Epithelial cell of esophagus (primary cell): ENCODE results near the gene PRMT5.
A peak's percentile ranks its signal among the peaks of the same experiment; 100 is the strongest.

ENCODE experiments used
- DNase-seq: peaks from one replicate; pipeline ENCODE4 v3.0.0; 2010; ENCODE audit warnings: low read depth
- H3K4me3 ChIP-seq: 2 replicates; pipeline ENCODE4 v1.5.1; 2011; ENCODE audit warnings: mild to moderate bottlenecking, low read length, control low read depth
- TF ChIP-seq, protein P1 (sequence below): IDR thresholded peaks from 2 replicates; pipeline ENCODE4 v1.5.1; 2011; ENCODE audit warnings: low read depth, mild to moderate bottlenecking, low read length, control low read depth, inconsistent platforms; ENCODE audit not compliant: insufficient read depth; ENCODE audit errors: missing control alignments

Gene PRMT5

DNA sequence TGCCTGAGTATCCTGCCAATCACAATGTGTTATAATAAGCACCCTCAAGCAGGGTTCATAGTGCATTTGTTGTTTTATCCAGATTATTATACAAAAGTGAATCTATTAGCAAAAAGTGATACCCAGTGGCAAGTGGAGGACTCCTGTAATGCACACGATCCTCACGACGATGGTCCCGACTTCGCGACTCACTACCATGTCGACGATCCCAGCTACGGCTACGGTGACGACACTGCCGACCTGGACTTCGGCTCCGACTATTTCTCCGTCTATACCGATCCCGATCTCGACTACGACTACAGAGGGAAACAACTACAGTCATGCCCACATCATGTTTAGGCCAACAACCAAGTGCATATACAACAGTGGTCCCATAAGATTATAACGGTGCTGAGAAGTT, 23.1 kb downstream of the PRMT5 start:
- TF ChIP-seq, protein P1, sequence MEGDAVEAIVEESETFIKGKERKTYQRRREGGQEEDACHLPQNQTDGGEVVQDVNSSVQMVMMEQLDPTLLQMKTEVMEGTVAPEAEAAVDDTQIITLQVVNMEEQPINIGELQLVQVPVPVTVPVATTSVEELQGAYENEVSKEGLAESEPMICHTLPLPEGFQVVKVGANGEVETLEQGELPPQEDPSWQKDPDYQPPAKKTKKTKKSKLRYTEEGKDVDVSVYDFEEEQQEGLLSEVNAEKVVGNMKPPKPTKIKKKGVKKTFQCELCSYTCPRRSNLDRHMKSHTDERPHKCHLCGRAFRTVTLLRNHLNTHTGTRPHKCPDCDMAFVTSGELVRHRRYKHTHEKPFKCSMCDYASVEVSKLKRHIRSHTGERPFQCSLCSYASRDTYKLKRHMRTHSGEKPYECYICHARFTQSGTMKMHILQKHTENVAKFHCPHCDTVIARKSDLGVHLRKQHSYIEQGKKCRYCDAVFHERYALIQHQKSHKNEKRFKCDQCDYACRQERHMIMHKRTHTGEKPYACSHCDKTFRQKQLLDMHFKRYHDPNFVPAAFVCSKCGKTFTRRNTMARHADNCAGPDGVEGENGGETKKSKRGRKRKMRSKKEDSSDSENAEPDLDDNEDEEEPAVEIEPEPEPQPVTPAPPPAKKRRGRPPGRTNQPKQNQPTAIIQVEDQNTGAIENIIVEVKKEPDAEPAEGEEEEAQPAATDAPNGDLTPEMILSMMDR, result no peak
- H3K4me3 ChIP-seq, result no peak overlapping the region
- DNase-seq, result no peak

GRCh38 chr14:22905627-22906026, 23.5 kb downstream of the PRMT5 start:
- H3K4me3 ChIP-seq, result no peak overlapping the region
- DNase-seq, result no peak
- TF ChIP-seq, protein P1, result no peak

DNA sequence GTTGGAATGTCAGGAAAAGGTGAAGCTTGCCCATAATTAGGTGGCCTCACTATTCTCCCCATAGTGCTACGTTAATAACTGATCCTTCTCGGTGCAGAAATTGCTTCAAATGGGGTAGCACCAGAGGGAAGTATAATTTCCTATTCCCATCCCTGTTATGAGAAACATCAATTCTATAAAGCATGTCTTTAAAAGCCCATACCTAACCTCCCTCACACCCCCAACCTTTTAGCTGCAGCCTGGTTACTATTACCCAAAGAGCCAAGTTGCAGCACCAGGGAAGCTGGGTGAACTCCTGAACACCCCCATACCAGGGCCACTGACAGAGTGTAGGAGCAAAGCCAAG, 25.5 kb downstream of the PRMT5 start:
- TF ChIP-seq, protein P1, result no peak
- no peak for DNase-seq
- H3K4me3 ChIP-seq, result no peak overlapping the region

GRCh38 chr14:22901799-22902198, 27.4 kb downstream of the PRMT5 start:
- TF ChIP-seq, protein P1, result no peak
- no peak for DNase-seq
- H3K4me3 ChIP-seq, result no peak overlapping the region

DNA sequence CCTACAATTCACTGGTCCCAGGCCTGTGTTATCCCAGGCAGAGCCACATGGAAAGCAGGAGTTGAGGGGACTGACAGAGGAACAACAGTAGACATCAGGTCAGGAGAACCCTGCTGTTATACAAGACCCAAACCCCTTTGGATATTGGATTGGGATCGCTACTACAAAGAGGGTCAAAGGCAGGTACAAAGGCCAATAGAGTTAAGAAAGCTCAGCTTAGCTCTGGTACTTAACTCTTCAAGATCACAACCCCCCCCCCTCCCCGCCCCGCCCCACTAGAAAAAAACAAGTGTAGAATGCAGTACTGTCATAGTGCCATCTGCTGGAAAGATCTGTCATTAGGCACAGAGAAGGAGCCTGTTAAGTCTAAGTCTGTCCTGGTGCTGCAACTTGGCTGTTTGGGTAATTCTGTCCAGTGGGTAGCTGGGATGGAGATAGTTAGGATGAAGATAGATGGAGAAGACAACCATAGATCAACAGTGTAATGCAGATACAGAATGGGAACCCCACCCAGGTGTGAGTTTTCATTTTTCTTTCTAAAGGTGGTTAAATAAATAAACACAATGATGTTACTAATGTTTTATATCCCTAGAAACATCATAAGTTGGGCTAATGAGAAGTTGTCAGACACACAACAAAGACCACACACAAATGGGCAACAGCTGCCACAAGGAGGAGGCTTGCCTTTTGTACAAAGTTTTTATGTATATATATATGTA, 28.9 kb downstream of the PRMT5 start:
- no peak overlapping the region for H3K4me3 ChIP-seq
- DNase-seq, result peak; percentile 82
- TF ChIP-seq, protein P1, result peak; percentile 65

- no peak overlapping the region for H3K4me3 ChIP-seq
- peak; percentile 91 for DNase-seq
- TF ChIP-seq, protein P1, result no peak
Observed at GRCh38 chr14:22898302-22899090, 30.7 kb downstream of the PRMT5 start.
